ENCODE data around the gene NRARP.

The NRARP gene

DNA sequence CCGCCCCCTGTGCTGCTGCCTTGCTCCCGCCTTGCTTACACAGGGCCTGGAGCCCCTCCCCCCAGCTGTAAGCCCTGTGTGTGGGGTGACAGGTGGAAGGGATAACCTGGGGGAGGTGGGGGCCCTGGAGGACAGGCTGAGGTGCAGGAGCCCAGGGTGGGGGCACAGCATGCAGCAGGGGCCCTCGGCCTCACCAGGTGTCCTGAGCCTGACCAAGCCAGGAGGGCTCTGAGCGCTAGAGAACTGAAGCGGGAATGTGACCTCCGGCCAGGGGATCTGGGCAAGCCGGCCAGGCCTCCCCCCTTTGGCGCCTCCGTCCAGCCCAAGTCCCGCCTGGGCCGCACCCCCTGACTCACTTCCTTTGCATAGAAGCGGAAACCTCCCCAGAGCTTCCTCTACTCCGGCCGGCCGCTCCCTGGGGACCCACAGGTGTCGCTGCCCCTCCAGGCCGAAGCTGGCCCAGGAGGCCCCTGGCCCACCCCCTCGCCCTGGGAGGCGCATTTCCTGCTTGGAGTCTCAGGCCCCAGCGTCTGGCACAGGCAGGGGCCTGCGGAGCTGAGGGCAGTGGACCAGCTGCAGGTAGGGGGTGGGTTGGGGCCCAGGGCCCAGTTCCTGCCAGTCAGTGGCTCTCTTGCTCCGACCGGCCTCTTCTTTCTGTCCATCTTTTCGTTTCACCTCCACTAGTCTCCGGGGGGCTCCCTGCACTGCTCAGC, 24.6 kb downstream of the NRARP start, which contains the start of gene TOR4A:
Gene TOR4A (plus strand): TSS at position 398 of the 713 bp plus-strand sequence. CDS start 964 bp downstream, outside the sequence.
- DNase-seq (ENCODE audit: low read depth, low spot score) = no peak

DNA sequence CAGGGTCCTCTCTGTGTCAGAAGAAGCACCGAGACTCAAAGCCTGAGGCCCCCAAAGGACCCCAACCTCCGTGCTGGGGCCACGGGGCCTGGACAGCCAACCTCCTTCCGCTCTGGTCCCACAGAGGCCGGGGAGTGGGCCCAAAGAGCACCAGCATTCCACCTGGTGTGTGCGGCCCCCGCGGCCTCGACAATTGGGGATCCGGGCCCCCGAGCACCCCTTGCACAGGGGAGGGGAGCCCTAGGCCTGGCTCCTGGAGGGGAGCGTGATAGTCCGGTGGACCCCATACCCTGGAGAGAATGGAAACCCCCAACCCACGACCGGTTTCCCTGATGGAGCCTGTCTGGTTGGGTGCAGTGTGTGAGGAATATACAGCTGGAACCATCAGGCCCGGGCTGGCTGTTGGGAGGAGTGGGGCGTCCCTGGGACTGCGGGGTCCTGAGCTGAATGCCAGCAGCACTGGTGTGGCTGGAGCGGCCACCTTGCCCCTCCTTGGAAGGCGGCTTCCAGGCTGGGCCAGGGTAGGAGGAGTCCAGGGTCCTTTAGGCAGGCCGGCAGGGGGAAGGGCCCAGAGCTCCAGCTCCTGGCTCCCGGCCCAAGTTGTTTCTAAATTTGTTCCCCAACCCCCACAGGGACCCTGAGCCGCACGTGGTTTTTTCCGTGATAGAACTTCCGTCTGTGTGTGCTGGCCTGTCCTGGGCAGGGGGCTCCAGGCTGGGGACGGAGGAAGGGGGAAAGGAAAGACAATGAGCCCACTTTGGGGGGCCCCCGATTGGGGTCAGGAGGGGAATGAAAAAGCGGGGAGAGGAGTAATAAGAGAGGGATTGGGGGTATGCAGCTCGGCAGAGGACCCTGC, 25.4 kb downstream of the NRARP start:
- no peak for DNase-seq (ENCODE audit: low read depth, low spot score)

GRCh38 chr9:137275588-137276472, 26.2 kb downstream of the NRARP start:
- no peak for DNase-seq (ENCODE audit: low read depth, low spot score)

- DNase-seq (ENCODE audit: low read depth, low spot score) = no peak
These were observed 26.9 kb downstream of the NRARP start for GRCh38 chr9:137275203-137275587.

DNA sequence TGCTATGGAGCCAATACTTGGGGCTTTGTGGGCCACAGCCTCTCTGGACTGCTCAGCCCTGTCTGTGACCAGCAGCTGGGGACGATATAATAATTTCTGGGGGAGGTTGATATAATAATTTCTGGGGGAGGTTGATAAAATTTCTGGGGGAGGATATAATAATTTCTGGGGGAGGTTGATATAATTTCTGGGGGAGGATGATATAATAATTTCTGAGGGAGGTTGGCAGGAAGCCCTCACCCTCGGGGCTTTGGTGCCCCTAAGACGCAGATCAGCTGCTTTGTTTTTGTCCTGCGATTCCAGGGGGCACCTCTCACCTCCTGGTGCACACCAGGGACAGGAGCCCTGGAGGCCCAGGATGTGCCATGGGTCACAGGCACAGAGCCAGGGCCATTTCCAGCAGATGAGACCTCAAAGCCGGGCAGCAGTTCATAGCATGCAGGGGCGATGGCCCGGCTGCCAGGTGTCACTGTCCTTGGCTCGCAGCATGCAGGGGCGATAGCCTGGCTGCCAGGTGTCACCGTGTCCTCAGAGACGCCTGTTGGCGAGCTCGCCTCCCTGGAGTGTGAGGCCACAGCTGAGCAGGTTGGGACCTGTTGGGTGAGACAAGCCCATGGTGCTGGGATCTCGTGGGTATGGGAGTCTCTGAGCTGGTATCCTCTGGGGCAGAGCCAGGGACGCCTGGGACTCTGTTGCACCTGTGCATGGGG, 28.3 kb downstream of the NRARP start:
- DNase-seq (ENCODE audit: low read depth, low spot score) = no peak

DNA sequence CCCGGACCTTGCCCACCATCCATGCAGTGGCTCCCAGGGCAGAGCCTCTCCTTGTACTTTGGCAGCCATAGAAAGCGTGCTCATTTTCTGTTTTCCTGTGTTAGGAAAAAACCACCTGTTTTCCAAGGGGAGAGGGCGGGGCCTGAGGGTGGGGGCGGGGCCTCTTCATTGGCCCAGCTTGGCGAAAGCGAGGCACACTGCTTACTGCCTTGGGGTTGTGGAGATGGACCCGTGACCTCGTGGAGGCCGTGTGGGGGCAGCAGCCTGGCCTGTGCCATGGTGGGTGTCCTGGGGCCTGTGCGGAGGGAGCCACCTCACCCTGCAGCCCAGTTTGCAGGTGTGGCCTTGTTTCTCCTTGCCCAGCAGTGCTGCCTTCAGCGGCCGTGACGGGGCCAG, 29.0 kb downstream of the NRARP start:
- DNase-seq (ENCODE audit: low read depth, low spot score) = no peak

DNA sequence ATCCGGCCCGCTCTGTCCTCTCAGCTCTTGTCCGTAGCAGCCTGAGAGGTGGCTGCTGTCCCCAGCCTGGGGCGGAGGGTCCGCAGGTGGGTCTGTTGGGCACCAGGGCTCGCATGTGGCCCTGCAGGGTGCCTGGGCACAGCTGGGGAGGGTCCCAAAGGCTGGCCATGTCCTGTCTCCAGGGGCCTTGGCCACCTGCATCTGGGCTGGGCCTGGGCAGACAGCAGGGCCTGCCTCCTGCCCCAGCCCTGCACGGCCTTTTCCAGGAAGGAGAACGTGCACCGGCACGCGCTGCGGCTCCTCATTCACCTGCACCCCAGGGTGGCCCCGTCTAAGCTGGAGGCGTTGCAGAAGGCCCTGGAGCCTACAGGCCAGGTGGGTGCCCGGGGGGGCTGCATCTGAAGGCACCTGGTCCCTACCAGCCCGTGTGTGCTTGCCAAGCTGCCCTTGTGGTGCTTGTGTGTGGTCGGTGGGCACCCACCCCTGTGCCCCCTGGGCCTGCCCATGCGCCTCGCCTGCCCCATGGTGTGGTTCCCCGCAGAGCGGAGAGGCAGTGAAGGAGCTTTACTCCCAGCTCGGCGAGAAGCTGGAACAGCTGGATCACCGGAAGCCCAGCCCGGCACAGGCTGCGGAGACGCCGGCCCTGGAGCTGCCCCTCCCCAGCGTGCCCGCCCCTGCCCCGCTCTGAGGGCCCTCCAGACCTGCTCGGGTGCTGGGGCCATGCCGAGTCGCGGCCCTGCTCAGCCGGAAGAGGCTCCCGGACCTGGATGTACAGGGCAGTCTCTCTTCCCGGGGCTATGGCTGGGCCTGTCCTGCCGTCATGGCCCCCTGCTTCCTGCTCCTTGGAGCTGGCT, 29.6 kb downstream of the NRARP start:
- DNase-seq (ENCODE audit: low read depth, low spot score) = no peak

GRCh38 chr9:137271696-137272076, 30.4 kb downstream of the NRARP start:
- no peak for DNase-seq (ENCODE audit: low read depth, low spot score)

- no peak for DNase-seq (ENCODE audit: low read depth, low spot score)
These were observed 31.0 kb downstream of the NRARP start for GRCh38 chr9:137270929-137271695.

DNA sequence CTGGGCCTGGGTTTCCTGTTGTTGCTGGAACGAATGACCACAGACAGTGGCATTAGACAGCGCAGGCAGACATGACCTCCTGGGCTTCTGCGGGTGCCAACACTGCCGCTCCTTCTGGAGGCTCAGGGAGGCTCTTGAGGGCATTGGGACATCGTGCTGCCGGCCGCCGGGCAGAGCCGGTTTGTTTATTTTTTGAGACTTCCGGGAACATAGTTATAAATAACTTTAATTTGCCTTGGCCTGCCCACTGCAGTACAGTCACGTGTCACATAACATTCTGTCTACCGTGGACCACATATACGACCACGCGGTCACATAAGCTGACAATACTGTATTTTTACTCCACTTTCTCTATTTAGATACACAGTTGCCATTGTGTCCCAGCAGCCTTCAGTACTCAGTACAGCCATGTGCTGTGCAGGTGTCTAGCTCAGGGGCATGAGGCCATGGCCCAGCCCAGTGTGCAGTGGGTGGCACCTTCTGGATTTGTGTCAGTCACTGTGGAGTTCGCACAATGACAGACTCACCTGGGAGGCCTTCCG, 32.8 kb downstream of the NRARP start:
- no peak for DNase-seq (ENCODE audit: low read depth, low spot score)

- DNase-seq (ENCODE audit: low read depth, low spot score) = no peak
These were observed 33.4 kb downstream of the NRARP start for GRCh38 chr9:137268538-137269201.

GRCh38 chr9:137267933-137268355, 34.1 kb downstream of the NRARP start:
- no peak for DNase-seq (ENCODE audit: low read depth, low spot score)

DNA sequence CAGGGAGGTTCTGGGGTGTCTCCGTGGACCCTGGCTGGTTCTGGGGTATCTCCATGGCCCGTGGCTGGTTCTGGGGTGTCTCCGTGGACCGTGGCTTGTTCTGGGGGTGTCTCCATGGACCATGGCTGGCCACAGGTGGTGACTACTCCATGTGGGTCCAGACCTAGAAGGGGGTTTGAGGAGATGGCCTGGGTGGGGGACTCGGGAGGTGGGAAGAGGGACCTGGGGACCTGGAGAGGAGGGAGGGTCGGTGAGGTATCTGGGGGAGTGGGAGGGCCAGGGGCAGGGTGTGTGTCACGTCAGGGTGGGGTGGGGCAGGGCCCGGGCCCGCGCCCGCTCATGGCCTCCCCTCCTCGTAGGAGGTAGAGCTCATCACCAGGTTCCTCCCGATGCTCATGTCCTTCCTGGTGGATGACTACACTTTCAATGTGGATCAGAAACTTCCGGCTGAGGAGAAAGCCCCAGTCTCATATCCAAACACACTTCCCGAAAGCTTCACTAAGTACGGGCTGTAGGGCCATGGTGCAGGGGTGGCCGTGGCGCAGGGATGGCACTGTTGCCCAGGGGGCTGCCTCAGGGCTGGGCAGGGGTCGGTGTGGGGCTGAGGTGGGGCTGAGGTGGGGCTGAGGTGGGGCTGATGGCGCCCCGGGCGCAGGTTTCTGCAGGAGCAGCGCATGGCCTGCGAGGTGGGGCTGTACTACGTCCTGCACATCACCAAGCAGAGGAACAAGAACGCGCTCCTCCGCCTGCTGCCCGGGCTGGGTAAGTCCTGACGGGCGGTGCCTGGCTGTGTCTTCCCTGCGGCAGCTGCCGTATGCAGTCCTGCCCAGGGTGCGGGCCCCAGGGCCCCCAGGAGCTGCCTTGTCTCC, 35.3 kb downstream of the NRARP start:
- no peak for DNase-seq (ENCODE audit: low read depth, low spot score)

DNA sequence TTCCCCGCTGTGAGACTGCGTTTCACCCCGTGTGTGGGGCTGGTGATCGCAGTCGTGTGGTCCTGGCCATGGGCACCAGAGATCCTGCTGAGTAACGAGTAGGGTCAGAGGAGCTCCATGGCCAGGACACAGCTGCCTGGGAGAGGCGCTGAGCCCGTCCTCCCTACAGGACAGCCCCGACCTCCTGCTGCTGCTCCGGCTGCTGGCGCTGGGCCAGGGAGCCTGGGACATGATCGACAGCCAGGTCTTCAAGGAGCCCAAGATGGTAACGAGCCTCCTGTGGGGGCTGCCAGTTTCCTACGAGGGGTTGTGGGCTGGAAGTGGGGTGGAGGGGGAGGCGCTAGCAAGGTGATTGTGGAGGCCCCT, 35.9 kb downstream of the NRARP start:
- DNase-seq (ENCODE audit: low read depth, low spot score) = no peak

DNA sequence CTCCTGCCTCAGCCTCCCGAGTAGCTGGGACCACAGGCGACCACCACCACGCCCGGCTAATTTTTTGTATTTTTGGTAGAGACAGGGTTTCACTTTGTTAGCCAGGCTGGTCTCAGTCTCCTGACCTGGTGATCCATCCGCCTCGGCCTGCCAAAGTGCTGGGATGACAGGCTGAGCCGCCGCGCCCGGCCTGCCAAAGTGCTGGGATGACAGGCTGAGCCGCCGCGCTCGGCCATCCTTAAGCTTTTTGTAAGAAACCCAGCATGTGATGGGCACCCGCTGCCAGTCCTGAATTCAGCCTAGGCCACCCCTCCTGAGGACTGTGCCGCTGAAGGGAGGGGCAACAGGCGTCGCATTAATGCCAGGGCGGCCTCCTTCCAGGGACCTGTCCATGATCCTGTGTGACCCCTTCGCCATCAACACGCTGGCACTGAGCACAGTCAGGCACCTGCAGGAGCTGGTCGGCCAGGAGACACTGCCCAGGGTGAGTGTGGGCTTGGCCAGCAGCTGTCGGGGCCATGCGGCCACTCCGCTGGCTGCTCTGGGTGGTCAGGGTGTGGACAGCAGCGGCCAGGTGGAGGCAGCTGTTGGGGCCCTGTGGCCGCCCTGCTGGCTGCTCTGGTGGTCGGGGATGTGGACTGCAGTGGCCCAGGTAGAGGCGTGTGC, 36.4 kb downstream of the NRARP start:
- DNase-seq (ENCODE audit: low read depth, low spot score) = no peak

DNA sequence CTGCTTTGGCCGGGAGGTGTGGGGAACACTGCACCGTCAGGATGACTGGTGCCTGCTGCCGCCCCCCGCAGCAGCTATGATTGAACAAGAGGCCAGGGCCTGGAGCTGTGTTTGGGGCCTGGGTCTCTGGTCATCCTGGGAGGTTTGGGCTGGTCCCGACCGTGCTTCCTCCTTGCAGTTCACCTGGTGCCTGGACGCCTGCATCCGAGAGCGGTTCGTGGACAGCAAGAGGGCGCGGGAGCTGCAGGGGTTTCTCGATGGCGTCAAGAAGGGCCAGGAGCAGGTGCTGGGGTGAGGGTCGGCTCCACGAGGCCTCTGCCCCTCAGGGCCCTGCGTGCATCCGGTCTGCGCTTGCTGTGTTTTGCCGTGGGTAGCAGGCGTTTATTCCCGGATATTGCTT, 38.0 kb downstream of the NRARP start:
- no peak for DNase-seq (ENCODE audit: low read depth, low spot score)

GRCh38 chr9:137263506-137263905, 38.6 kb downstream of the NRARP start:
- DNase-seq (ENCODE audit: low read depth, low spot score) = no peak
